ENCODE results near the gene RTN4.

DNA sequence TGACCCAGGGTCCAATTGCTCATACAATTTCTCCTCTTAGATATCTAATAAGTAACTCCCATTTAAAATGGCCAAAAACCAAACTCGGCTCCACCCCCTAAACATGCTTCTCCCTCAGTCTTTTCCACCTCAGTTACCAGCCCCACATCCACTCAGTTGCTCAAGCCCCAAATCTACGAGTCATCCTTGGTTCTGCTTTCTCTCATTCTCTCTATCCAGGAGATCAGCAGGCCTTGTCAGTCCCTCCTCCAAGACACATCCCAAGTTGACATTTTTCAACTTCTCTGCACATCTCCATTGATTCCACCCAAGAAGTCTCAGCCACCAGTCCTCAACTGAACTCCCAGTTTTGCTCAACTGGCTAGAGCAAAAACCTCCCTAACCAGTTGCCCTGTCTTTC lies 40.5 kb upstream of the RTN4 start:
- no peak for TF ChIP-seq HDGF (IDR thresholded peaks at IDR 0.05; ENCODE audit: borderline replicate concordance)
- no peak for TF ChIP-seq ZNF384 (IDR thresholded peaks at IDR 0.05)
- no peak for TF ChIP-seq FOXK2 (IDR thresholded peaks at IDR 0.05)
- TF ChIP-seq TARDBP (IDR thresholded peaks at IDR 0.05): no peak
- TF ChIP-seq SUZ12 (IDR thresholded peaks at IDR 0.05): no peak
- no peak for TF ChIP-seq FOXA1 (IDR thresholded peaks at IDR 0.05)
- no peak for TF ChIP-seq BHLHE40 (IDR thresholded peaks at IDR 0.05; ENCODE audit: borderline replicate concordance)
- no peak for TF ChIP-seq ARNT (IDR thresholded peaks at IDR 0.05)
- TF ChIP-seq ELF4 (IDR thresholded peaks at IDR 0.05): no peak
- TF ChIP-seq SP1 (IDR thresholded peaks at IDR 0.05): no peak
- TF ChIP-seq NFRKB (IDR thresholded peaks at IDR 0.05): no peak
- TF ChIP-seq PKNOX1 (IDR thresholded peaks at IDR 0.05): no peak
- no peak for TF ChIP-seq FOXM1 (IDR thresholded peaks at IDR 0.05; ENCODE audit: borderline replicate concordance)

Data from HEK293T (cell line).